H1 (cell line): ENCODE data around the gene RASGEF1C. TPM values are rescaled to one million over a fixed set of nuclear protein-coding genes. Genes with fewer than 3 reads are reported as not detected.

ENCODE experiments used
- CTCF ChIA-PET: fragments of 300-600 bp; sonication (Branson Sonifier 250); formaldehyde crosslinking; loops from one replicate; lab custom pipeline; 2021; ENCODE audit not compliant: partially characterized antibody; lab: Charles Lee
- POLR2A ChIA-PET: fragments of 300-600 bp; sonication (Branson Sonifier 250); formaldehyde crosslinking; loops from one replicate; lab custom pipeline; 2021; ENCODE audit warnings: inconsistent platforms; ENCODE audit not compliant: partially characterized antibody; lab: Charles Lee
- DNase-seq, 2 experiments: peaks; one replicate each; pipeline versions ENCODE4 v3.0.0 to v3.0.0-alpha.2; 2010 to 2022; ENCODE audit warnings: low spot score in 2 of 2, low read depth in 1 of 2, mixed read lengths in 1 of 2
- FAIRE-seq: peaks from 2 replicates; lab custom pipeline; 2011; peaks lifted over from hg19 to GRCh38; lab: Jason Lieb, UNC
- H2AFZ ChIP-seq: 2 replicates; pipeline ENCODE4 v1.8.1; 2012; ENCODE audit warnings: low read length, inconsistent platforms
- H2AK5ac ChIP-seq: 2 replicates; pipeline ENCODE4 v1.6.1; 2013; ENCODE audit warnings: low read depth, low read length
- H2BK120ac ChIP-seq: replicated peaks from 2 replicates; pipeline ENCODE3; 2013; ENCODE audit warnings: low read depth, low read length, inconsistent platforms
- H2BK12ac ChIP-seq: 2 replicates; pipeline ENCODE4 v1.6.1; 2013; ENCODE audit warnings: low read depth, low read length
- H2BK15ac ChIP-seq: 2 replicates; pipeline ENCODE4 v1.6.1; 2013; ENCODE audit warnings: low read length
- H2BK20ac ChIP-seq: 2 replicates; pipeline ENCODE4 v1.6.1; 2013; ENCODE audit warnings: low read length
- H2BK5ac ChIP-seq: 2 replicates; pipeline ENCODE4 v1.6.1; 2013; ENCODE audit warnings: low read depth, low read length
- H3K14ac ChIP-seq: 2 replicates; pipeline ENCODE4 v1.6.1; 2013; ENCODE audit warnings: inconsistent platforms; ENCODE audit not compliant: insufficient read length
- H3K18ac ChIP-seq: 2 replicates; pipeline ENCODE4 v1.6.1; 2013; ENCODE audit warnings: low read length; ENCODE audit errors: extremely low read depth
- H3K23ac ChIP-seq: 2 replicates; pipeline ENCODE4 v1.6.1; 2013; ENCODE audit warnings: inconsistent platforms; ENCODE audit not compliant: insufficient read length
- H3K23me2 ChIP-seq: 2 replicates; pipeline ENCODE4 v1.6.1; 2013; ENCODE audit warnings: low read depth, low read length
- H3K27ac ChIP-seq: 2 replicates; pipeline ENCODE4 v1.6.1; 2011; ENCODE audit warnings: low read depth, low read length, inconsistent platforms
- H3K27me3 ChIP-seq, 4 experiments: replicated peaks in 1 of 4; 1 replicate in 1 of 4; 2 replicates in 3 of 4; pipeline versions ENCODE4 v1.6.1 to v1.8.1; 2011 to 2013; ENCODE audit warnings: low read length in 3 of 4, mild to moderate bottlenecking in 3 of 4, inconsistent platforms in 2 of 4, mixed read lengths in 2 of 4, moderate library complexity in 1 of 4; ENCODE audit not compliant: control insufficient read depth in 3 of 4, insufficient read depth in 3 of 4; ENCODE audit errors: extremely low read depth in 1 of 4
- H3K36me3 ChIP-seq, 4 experiments: 2 replicates each; pipeline versions ENCODE4 v1.6.1 to v1.8.1; 2011 to 2013; ENCODE audit warnings: mild to moderate bottlenecking in 4 of 4, low read length in 3 of 4, moderate library complexity in 2 of 4, control low read depth in 1 of 4, inconsistent platforms in 1 of 4; ENCODE audit not compliant: insufficient read depth in 4 of 4, control insufficient read depth in 2 of 4
- H3K4ac ChIP-seq: replicated peaks from 2 replicates; pipeline ENCODE3; 2013; ENCODE audit warnings: low read length, low read depth, mixed read lengths, inconsistent platforms; ENCODE audit not compliant: insufficient read length
- H3K4me1 ChIP-seq, 4 experiments: replicated peaks in 1 of 4; 1 replicate in 1 of 4; 2 replicates in 3 of 4; pipeline versions ENCODE4 v1.6.1 to v1.8.1; 2011 to 2013; ENCODE audit warnings: low read length in 3 of 4, inconsistent platforms in 2 of 4, mixed read lengths in 1 of 4; ENCODE audit not compliant: insufficient read depth in 4 of 4, control insufficient read depth in 3 of 4
- H3K4me2 ChIP-seq, 2 experiments: 2 replicates each; pipeline versions ENCODE4 v1.6.1 to v1.8.1; 2011 to 2013; ENCODE audit warnings: low read depth in 2 of 2, low read length in 2 of 2, control low read depth in 1 of 2, inconsistent platforms in 1 of 2, mild to moderate bottlenecking in 1 of 2; ENCODE audit not compliant: insufficient read depth in 1 of 2
- H3K4me3 ChIP-seq, 4 experiments: fragments of 200-600, 300-600 bp in 1 of 4; sonication (generic), shearing (Covaris generic), sonication (Bioruptor Twin) in 1 of 4; 2 replicates each; pipeline versions ENCODE4 v1.5.1 to v1.8.1; 2011 to 2016; ENCODE audit warnings: low read length in 4 of 4, low read depth in 3 of 4, control low read depth in 2 of 4, inconsistent platforms in 2 of 4, mild to moderate bottlenecking in 2 of 4, mixed read lengths in 1 of 4, moderate library complexity in 1 of 4; ENCODE audit not compliant: insufficient read depth in 2 of 4; ENCODE audit errors: extremely low read depth in 1 of 4
- H3K56ac ChIP-seq: replicated peaks from 2 replicates; pipeline ENCODE3; 2013; ENCODE audit warnings: low read depth, mild to moderate bottlenecking, mixed read lengths, low read length, inconsistent platforms; ENCODE audit not compliant: insufficient read length
- H3K79me1 ChIP-seq: 2 replicates; pipeline ENCODE4 v1.6.1; 2013; ENCODE audit warnings: low read depth, low read length, control low read depth
- H3K79me2 ChIP-seq, 2 experiments: 2 replicates each; pipeline versions ENCODE4 v1.6.1 to v1.8.1; 2012 to 2013; ENCODE audit warnings: low read length in 2 of 2, mild to moderate bottlenecking in 2 of 2, inconsistent platforms in 1 of 2; ENCODE audit not compliant: insufficient read depth in 2 of 2, control insufficient read depth in 1 of 2
- H3K9ac ChIP-seq, 4 experiments: replicated peaks in 1 of 4; 1 replicate in 1 of 4; 2 replicates in 3 of 4; pipeline versions ENCODE4 v1.6.1 to v1.8.1; 2011 to 2013; ENCODE audit warnings: low read depth in 3 of 4, low read length in 3 of 4, control low read depth in 2 of 4, mild to moderate bottlenecking in 2 of 4, moderate library complexity in 2 of 4, inconsistent platforms in 1 of 4; ENCODE audit errors: extremely low read depth in 1 of 4
- H3K9me3 ChIP-seq, 2 experiments: 2 replicates each; pipeline versions ENCODE4 v1.6.1 to v1.8.1; 2012 to 2013; ENCODE audit warnings: mild to moderate bottlenecking in 2 of 2, moderate library complexity in 2 of 2, control low read depth in 1 of 2, inconsistent platforms in 1 of 2, low read depth in 1 of 2, low read length in 1 of 2, mixed read lengths in 1 of 2; ENCODE audit not compliant: insufficient read depth in 2 of 2
- H4K20me1 ChIP-seq, 2 experiments: replicated peaks in 1 of 2; 2 replicates each; pipeline versions ENCODE3 to v1.8.1; 2011 to 2013; ENCODE audit warnings: inconsistent platforms in 2 of 2, low read length in 2 of 2, mild to moderate bottlenecking in 1 of 2; ENCODE audit not compliant: insufficient read depth in 2 of 2, control insufficient read depth in 1 of 2
- H4K5ac ChIP-seq: 2 replicates; pipeline ENCODE4 v1.6.1; 2013; ENCODE audit warnings: low read length, low read depth, mixed read lengths, inconsistent platforms; ENCODE audit not compliant: insufficient read length
- H4K8ac ChIP-seq: 2 replicates; pipeline ENCODE4 v1.8.0; 2013; ENCODE audit warnings: mild to moderate bottlenecking, moderate library complexity, low read length, inconsistent platforms; ENCODE audit not compliant: insufficient read depth; ENCODE audit errors: extremely low read depth
- H4K91ac ChIP-seq: replicated peaks from 2 replicates; pipeline ENCODE3; 2013; ENCODE audit warnings: low read length, mixed read lengths, inconsistent platforms; ENCODE audit not compliant: insufficient read length
- CBX5 ChIP-seq: fragments of 300-800, 300-1000 bp; sonication (generic); IDR thresholded peaks from 2 replicates; pipeline ENCODE4 v1.7.1; 2016; ENCODE audit warnings: antibody characterized with exemption, low read length, low read depth
- CREB1 ChIP-seq: IDR thresholded peaks from 2 replicates; pipeline ENCODE4 v1.6.1; 2012; ENCODE audit warnings: inconsistent platforms
- EGR1 ChIP-seq: IDR thresholded peaks from 2 replicates; pipeline ENCODE4 v1.6.1; 2011; ENCODE audit warnings: low read depth, low read length, borderline replicate concordance
- KDM1A ChIP-seq: fragments of 200-600, 300-600 bp; sonication (generic); IDR thresholded peaks from 2 replicates; pipeline ENCODE4 v1.7.1; 2016; ENCODE audit warnings: mild to moderate bottlenecking, low read length, borderline replicate concordance
- NANOG ChIP-seq: IDR thresholded peaks from 2 replicates; pipeline ENCODE4 v1.6.1; 2011; ENCODE audit warnings: low read length, low read depth, mild to moderate bottlenecking, inconsistent platforms; ENCODE audit not compliant: insufficient read depth, poor library complexity, severe bottlenecking
- POLR2AphosphoS5 ChIP-seq: IDR thresholded peaks from 2 replicates; pipeline ENCODE4 v1.6.1; 2011; ENCODE audit warnings: low read depth, low read length
- POU5F1 ChIP-seq: IDR thresholded peaks from 2 replicates; pipeline ENCODE4 v1.6.1; 2011; ENCODE audit warnings: low read depth, mild to moderate bottlenecking, low read length, moderate library complexity
- SIN3A ChIP-seq, 2 experiments: IDR thresholded peaks in 1 of 2; conservative IDR thresholded peaks in 1 of 2; 2 replicates each; pipeline ENCODE4 v1.6.1; 2011 to 2012; ENCODE audit warnings: low read length in 2 of 2, improper control_type of control experiment in 1 of 2, low read depth in 1 of 2, mild to moderate bottlenecking in 1 of 2
- TBP ChIP-seq: IDR thresholded peaks from 2 replicates; pipeline ENCODE4 v1.6.1; 2011; ENCODE audit warnings: low read depth, low read length, improper control_type of control experiment
- TEAD4 ChIP-seq: IDR thresholded peaks from 2 replicates; pipeline ENCODE4 v1.6.1; 2012; ENCODE audit warnings: low read depth, low read length, inconsistent platforms, mixed read lengths
- WGBS, 2 experiments: shearing (Covaris generic) in 1 of 2; methylation state at CpG; one replicate each; pipeline versions ENCODE4 v1.1.6 to v1.1.7; 2013 to 2015; ENCODE audit warnings: low lambda C conversion rate in 2 of 2, mixed read lengths in 2 of 2, inconsistent platforms in 1 of 2, low coverage in 1 of 2, missing lambda C conversion rate in 1 of 2; ENCODE audit not compliant: insufficient replicate concordance in 2 of 2, insufficient coverage in 1 of 2, insufficient read length in 1 of 2; ENCODE audit errors: extremely low coverage in 1 of 2, missing lambda C conversion rate in 1 of 2; 5-methylcytosine and 5-hydroxymethylcytosine counted together
- polyA plus RNA-seq, 7 experiments: library from polyadenylated mRNA; depleted of rRNA in 3 of 7; stranded (reverse) in 5 of 7; unstranded in 2 of 7; fragments of >200 nt in 5 of 7; fragments of 200-250 nt in 2 of 7; gene quantifications; 1 replicate in 5 of 7; 2 replicates in 1 of 7; 4 replicates in 1 of 7; pipeline versions ENCODE4 v1.2.1 to v1.2.3, GENCODE V29; 2011 to 2013; ENCODE audit warnings: missing spikeins in 2 of 7, mixed read lengths in 2 of 7
- total RNA-seq: library from RNA; stranded (reverse); fragmentation: NEBNext Ultra II Directional; extraction: Animal tissue kit (Norgen Biotek cat#: 25700); gene quantifications from 2 replicates; pipeline ENCODE4 v1.2.1, GENCODE V29; 2021

RASGEF1C gene
- total and polyA plus RNA-seq, 2 of the 8 experiments (the other 6 are each of a cell fraction or from before 2014, with no cell fraction given): 0.26 to 0.61 TPM

DNA sequence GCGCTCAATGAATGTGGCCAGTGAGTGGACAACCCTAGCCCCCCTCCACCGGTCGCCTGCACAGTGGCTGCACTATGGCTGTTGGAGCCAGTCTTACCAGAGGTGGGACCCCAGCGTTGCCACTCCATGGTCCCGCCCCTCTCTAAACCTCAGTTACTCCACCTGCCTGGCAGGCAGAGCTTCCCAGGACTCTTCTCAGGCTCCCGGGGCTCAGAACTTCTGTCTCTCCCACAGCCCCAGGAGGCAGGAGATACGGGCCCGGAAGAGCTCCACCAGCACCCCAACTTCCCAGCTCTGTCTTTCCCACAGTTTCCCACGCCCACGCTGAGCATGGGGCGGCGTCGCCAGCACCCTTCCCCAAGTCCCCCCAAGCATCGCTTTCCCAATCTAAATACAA, 975 bp downstream of the RASGEF1C start:
- Histone ChIP-seq H3K27ac (no peak overlapping the region), H2AK5ac (no peak overlapping the region), H4K8ac (peak overlapping the region; percentile 76; the same call in 1 of the 2 replicates), H2BK15ac (peak overlapping the region; percentile 72; the same call in 1 of the 2 replicates), H3K27me3 (peaks cover 8 to 31% (median 21%) of the 10 kb centered on the region in 4 experiments; a peak in 6 of 7 replicates), H2BK20ac (no peak overlapping the region), H3K4me1 (peaks cover 0 to 8% (median 4%) of the 10 kb centered on the region in 4 experiments; a peak in 4 of 7 replicates), H3K9ac (no peak overlapping the region), H3K4me2 (peak overlapping the region; percentile 47 to 71), H2BK120ac (no peak overlapping the region), H3K23me2 (peaks cover 4% of the 10 kb centered on the region; the same call in 1 of the 2 replicates), H3K18ac (no peak overlapping the region; the same call in 1 of the 2 replicates), H4K5ac (no peak overlapping the region), H3K14ac (no peak overlapping the region), H3K23ac (no peak overlapping the region), H4K20me1 (peaks cover 0 to 5% of the 10 kb centered on the region in 2 experiments), H4K91ac (peak overlapping the region; percentile 3), H3K36me3 (no peaks in the 10 kb centered on the region), H2AFZ (no peak overlapping the region), H3K9me3 (no peaks in the 10 kb centered on the region), H2BK5ac (no peak overlapping the region), H2BK12ac (no peak overlapping the region), H3K56ac (no peak overlapping the region), H3K4me3 (peak overlapping the region in 2 of 4 experiments; percentile 30 to 57; a peak in 3 of 8 replicates), H3K4ac (no peak overlapping the region), H3K79me2 (no peaks in the 10 kb centered on the region), H3K79me1 (no peaks in the 10 kb centered on the region)
- ChIA-PET CTCF (interaction anchor here (0.8 to 6.5 kb wide), 15 partner anchors 10 to 186 kb away, joined by 3 to 61 read pairs (median 3); no protein-coding TSS in a partner anchor), POLR2A (no interaction called here)
- WGBS, 2 experiments: 62% methylated on average over 11 of the region's 14 CpGs; no CpG with 5 or more reads in 1 of the 2 experiments
- FAIRE-seq (no peak), DNase-seq (no peak)
- TF ChIP-seq CBX5 (no peak), TBP (no peak), POU5F1 (no peak), KDM1A (no peak), SIN3A (conservative IDR thresholded peaks at IDR 0.05 in 1 of 2, IDR thresholded peaks at IDR 0.05 in 1 of 2; ENCODE audit: low read depth in 1 of 2, low read length in 2 of 2) (no peak), CREB1 (no peak), POLR2AphosphoS5 (no peak), TEAD4 (no peak), NANOG (no peak), EGR1 (no peak)
